COLO668 (cell line): ENCODE data around the gene TUNAR.

Source experiments
- DNase-seq: peaks from one replicate; lab custom pipeline; 2025; ENCODE audit not compliant: unreplicated experiment; lab: John Stamatoyannopoulos, UW

Gene TUNAR

DNA sequence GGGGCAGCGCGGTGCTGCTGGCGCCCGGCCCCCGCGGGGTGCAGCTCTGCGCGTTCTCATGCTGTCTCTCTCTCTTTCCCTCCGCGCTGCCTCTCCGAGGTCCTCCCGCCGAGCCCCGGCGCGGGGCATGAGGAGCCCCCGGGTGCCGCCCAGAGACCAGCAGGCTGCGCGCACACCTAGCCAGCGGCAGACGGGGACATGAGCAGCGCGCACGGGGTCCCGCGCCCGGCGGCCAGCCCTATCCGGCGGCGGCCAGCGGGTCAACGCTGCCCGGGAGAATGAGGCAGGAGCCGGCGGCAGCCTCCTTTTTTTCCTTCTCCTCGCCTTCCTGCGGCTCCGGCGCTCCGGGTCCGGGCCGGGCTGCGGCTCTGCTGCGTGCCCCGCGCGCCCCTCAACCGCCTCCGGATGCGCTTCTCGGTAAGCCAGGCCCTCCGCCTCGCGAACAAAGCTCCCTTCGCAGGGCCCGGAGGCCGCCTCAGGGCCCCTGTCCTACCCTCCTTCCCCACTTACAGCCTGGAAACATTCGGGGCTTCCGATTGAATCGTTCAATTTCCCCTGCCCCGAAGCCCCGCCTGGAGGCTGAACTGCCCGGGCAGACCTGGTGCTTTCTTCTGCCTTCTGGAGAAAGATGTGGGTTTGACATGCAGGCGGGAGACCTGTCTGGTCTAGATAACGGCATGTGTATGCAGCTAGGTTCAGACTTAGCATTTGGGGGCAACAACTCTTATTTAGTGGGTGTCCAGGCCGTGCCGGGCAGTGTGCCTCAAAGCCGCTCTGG, at the start of gene TUNAR:
Gene TUNAR (plus strand): TSS at position 72 of the 778 bp plus-strand sequence.
- DNase-seq, result peak; percentile 77

- DNase-seq, result peak; percentile 25
Observed at GRCh38 chr14:95828649-95829265, 47.9 kb upstream of the TUNAR start.

DNA sequence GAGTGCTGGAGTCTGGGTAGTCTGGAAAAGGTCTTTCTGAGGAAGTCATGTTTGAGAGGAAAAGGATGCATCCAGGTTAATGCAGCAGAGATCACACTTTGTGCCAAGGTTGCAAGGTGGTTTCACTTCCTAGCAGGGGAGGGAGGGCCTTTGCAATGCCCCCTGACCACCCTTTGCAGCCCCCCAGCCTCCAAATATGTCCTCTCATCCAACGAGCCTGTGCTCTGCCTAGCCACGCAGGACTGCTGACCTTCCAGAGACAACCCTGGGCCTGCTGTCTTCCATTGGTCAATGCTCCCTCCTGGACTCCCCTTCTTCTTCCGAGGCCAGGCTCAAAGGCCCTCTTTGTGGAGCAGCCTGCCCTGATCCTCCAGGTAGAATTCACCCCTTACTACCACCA, 47.3 kb upstream of the TUNAR start:
- DNase-seq, result no peak

- peak; percentile 22 for DNase-seq
Observed at GRCh38 chr14:95830386-95830785, 46.2 kb upstream of the TUNAR start.

GRCh38 chr14:95831041-95831440, 45.6 kb upstream of the TUNAR start:
- DNase-seq, result no peak

DNA sequence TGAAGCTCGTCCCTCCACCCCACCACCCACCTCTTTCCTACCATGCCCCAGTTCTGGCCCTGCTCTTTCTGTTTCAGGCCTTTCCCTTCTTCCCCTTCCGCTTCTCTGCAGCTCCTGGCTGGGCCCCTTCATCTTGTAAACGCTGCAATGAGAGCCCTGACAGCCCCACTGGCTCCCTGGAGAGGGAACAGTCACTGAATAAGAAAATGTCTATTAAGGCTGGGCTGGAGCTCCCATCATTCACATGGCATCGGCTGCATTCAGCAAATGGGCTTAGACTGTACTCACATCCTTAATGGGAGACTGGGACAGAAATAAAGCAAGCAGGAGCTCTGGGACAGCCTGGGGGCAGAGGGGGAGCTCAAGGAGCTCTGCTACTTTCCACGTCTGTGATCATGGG, 45.2 kb upstream of the TUNAR start:
- no peak for DNase-seq

- no peak for DNase-seq
Observed at GRCh38 chr14:95832012-95832411, 44.6 kb upstream of the TUNAR start.

DNA sequence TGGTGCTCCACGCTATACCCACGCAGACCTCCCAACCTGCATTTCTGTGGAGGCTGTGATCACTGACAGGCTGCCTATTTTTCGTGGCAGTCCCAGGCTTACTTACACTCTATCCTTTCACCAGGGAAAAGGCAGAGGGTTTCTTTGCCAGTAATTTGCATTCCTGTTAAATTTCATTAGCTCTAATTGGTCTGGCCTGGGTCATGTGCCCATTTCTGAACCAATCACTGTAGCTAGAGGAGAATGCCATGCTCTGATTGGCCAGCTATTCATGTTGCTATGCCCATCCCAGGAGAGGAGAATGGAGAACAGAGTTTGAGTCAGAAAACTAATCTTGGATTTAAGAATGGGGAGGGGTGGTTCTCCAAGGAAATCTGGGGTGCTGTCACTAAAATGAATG, 43.2 kb upstream of the TUNAR start:
- DNase-seq, result no peak

DNA sequence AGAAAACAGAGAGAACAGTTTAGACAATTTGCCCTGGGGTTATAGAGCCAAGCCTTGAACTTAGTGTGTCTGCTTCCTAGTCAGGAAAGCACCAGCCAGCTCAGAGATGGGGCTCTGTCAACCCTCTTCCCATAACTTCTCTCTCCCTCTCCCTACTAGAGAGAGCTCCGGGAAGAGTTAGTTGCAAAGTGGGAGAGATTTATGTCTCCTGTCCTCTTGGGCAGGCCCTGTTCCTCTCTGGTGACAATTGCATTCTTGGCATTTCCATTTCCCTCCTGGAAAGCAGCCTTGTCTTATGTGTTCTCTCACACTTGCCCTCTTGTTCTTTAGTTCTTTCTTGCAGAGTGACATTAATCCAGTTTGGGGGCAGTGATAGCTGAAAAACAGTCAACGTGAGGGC, 42.1 kb upstream of the TUNAR start:
- DNase-seq, result no peak

DNA sequence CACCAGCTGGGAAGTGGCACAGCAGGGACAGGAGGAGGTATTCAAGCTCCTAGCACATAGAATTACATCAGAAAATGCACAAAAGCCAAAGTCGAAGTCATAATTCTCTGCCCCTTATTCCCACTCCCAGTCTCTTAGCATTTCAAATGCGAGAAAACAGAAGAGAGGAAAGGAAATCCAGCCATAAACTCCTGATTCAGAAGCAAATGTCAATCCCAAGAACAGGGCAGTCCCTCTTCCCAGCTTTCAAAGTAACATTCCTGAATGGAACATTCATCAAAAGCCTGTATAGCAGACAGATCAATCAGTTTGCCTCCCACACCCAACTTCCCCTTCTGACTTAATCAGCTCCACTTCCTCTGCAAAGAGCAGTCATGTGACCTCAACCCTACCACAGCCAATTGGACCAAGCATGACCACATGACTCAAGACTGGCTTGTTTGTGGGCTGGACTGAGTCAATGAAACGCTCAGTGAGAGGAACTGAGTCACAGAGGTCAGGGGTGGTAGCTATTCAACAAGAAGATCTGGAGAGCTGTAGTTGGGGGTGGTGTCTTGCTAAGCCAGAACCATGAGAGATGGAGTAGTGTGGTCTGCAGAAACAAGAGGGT, 41.4 kb upstream of the TUNAR start:
- DNase-seq, result no peak

GRCh38 chr14:95838862-95839261, 37.8 kb upstream of the TUNAR start:
- no peak for DNase-seq

DNA sequence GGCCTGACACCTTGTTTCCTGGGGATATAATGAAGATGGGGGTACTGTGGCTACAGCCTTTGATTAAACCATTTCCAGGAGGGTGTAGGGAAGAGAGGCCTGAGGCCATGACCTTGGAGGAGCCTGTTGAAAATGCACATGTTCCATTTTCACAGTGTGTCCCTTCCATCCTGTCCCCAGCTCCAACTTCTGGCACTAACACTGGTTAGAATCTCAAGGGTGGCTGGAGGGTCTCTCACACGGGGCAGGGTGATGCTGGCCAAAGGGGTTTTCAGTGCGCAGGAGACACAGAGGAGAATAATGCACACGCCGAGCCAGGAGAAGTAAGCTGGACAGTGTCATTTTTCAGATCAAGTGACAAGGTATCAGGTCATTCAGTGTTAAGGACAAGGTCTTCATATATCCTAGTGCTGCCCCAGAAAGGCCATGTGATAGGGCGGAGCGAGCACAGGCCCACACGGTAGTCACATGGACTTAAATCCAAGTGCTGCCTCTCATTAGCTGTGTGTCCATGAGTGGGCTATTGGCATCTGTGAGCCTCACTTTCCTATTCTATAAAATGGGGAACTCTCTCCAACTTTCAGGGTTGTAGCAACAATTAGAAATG, 36.4 kb upstream of the TUNAR start:
- DNase-seq, result no peak

- DNase-seq, result no peak
Observed at GRCh38 chr14:95841668-95842067, 35.0 kb upstream of the TUNAR start.

GRCh38 chr14:95849761-95850160, 26.9 kb upstream of the TUNAR start:
- no peak for DNase-seq

DNA sequence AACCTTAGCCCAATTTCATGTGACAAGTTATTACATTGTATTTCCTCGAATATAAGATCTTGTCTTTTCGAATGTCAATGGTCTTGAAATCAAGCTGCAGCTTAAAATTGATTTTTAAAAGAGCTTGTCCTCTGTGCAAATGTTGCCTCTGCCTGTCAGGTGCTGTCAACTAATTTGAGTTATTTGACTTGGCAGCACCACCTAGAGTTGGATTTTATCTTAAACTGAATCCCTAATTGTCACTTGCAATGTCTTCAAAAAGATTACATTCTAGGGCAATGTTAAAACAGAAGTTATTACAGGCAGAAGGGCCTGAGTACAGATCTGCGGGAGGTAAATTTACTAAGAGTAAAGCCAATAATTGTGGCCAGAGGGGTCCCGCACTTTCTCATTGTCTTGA, 26.2 kb upstream of the TUNAR start:
- DNase-seq, result no peak

- no peak for DNase-seq
Observed at GRCh38 chr14:95855606-95856005, 21.0 kb upstream of the TUNAR start.

DNA sequence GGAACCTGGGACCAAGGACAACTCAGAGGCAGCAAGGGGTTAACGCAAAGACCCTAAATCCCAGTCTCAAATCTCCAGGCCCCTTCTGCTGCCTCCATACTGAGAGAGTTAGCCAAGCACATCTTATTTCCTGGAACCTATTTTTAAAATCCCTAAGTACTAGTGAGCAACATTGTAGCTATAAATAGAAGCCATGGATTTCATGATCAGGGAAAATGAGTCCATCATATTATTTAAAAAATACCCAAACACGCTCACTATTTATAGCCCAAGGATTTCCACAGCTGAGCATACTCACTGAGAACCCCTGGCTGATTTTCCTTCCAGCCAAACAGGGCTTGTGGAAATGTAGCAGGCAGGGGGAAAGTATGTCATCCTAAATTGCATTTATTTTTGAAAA, 19.4 kb upstream of the TUNAR start:
- DNase-seq, result no peak

DNA sequence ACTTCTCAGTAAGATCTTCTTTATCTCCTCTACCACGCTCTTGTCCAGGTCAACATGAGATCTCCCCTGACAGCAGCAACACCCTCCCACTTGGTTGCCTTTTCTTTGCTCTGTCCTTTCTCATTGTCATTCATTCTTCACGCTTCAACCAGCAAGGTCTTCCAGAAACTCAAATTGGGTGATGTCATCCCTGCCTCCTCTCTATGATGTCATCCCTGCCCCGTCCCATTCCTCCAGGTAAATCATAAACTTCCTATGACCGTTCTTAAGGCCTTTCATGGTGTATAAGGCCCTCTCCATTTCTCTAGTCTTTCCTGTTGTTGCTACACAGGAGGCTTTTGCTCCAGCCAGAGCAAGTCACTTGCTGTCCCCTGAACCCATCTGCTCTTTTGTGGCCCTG, 17.7 kb upstream of the TUNAR start:
- no peak for DNase-seq

DNA sequence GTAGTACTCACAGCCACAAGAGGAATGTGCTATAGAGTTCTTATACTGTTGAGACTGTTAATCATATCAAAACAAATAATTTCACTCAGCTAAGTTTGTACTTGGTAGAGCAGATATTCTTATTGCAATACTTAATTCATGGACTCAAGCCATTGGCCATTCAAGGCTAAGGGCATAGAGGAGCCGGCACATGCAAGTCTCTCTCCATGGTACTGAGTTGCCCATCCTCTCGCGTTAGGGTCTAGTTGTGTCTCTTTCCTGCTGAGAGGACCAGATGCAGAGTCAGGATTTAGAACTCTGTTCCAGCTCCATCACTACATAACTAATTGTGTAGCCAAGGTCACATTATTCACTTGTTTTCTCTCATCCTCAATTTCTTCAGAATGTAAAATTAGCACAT, 14.4 kb upstream of the TUNAR start:
- DNase-seq, result no peak

GRCh38 chr14:95863295-95863694, 13.3 kb upstream of the TUNAR start:
- DNase-seq, result no peak

- no peak for DNase-seq
Observed at GRCh38 chr14:95869776-95870175, 6.9 kb upstream of the TUNAR start.

- no peak for DNase-seq
Observed at GRCh38 chr14:95870772-95871171, 5.9 kb upstream of the TUNAR start.
